ENCODE data around the gene C11orf54.
A peak's percentile ranks its signal among the peaks of the same experiment; 100 is the strongest.

Gene C11orf54

DNA sequence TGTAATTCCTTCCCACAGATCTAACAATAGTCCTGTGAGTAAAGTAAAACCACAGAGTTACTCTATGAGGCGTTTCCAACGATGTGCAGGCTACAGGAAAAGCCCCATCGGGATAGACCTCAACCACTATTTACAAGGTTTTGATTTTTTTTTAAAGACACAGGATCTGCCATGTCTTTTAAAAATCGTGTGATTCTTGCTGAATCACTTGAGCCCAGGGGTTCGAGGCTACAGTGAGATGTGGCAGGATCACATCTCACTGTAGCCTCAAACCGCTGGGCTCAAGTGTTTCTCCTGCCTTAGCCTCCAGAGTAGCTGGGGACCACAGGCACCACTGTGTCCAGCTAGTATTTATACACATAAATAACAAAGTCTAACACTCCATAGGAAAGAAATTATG is 8.0 kb upstream of the C11orf54 start:
- H3K4me3 ChIP-seq (replicated peaks in 1 of 2; ENCODE audit: low read depth in 2 of 2, low read length in 2 of 2), result no peak overlapping the region
- no peak for DNase-seq (ENCODE audit: low read depth in 2 of 2)
- TF ChIP-seq, protein P1, sequence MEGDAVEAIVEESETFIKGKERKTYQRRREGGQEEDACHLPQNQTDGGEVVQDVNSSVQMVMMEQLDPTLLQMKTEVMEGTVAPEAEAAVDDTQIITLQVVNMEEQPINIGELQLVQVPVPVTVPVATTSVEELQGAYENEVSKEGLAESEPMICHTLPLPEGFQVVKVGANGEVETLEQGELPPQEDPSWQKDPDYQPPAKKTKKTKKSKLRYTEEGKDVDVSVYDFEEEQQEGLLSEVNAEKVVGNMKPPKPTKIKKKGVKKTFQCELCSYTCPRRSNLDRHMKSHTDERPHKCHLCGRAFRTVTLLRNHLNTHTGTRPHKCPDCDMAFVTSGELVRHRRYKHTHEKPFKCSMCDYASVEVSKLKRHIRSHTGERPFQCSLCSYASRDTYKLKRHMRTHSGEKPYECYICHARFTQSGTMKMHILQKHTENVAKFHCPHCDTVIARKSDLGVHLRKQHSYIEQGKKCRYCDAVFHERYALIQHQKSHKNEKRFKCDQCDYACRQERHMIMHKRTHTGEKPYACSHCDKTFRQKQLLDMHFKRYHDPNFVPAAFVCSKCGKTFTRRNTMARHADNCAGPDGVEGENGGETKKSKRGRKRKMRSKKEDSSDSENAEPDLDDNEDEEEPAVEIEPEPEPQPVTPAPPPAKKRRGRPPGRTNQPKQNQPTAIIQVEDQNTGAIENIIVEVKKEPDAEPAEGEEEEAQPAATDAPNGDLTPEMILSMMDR (IDR thresholded peaks at IDR 0.05; ENCODE audit: low read depth, low read length), result no peak

DNA sequence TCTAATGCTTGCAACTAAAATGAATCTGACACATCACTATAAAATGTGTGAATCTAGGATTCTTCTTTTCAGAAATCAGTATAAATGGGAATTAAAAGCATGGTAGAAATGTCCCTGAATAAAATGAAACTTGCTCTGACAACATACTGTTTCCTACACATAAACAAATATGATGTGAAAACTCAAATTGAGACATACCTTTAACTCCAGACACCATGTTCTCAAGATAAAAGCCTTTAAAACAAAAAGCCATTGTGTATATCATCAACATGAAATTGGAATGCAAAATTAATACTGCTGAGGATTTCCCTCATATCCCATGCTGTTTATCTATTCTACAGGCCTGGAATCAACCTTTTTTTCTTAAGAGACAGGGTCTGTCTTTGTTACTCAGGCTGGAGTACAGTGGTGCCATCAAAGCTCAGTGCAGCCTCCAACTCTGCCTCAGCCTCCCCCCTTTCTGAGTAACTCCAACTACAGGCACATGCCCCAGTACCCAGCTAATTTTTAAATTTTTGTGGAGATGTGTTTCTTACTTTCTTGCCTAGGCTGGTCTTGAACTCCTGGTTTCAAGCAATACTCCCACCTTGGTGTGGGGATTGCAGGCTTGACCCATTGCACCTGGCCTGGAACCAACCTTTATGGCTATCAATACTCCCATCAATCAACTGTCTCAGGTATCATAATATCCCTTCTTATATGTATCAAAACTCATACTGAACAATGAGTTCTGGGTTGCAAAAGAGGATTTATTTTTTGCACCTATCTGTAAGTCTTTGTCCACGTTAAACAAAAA is 6.8 kb upstream of the C11orf54 start:
- no peak for DNase-seq (ENCODE audit: low read depth in 2 of 2)
- TF ChIP-seq, protein P1 (IDR thresholded peaks at IDR 0.05; ENCODE audit: low read depth, low read length), result no peak
- no peak overlapping the region for H3K4me3 ChIP-seq (replicated peaks in 1 of 2; ENCODE audit: low read depth in 2 of 2, low read length in 2 of 2)

DNA sequence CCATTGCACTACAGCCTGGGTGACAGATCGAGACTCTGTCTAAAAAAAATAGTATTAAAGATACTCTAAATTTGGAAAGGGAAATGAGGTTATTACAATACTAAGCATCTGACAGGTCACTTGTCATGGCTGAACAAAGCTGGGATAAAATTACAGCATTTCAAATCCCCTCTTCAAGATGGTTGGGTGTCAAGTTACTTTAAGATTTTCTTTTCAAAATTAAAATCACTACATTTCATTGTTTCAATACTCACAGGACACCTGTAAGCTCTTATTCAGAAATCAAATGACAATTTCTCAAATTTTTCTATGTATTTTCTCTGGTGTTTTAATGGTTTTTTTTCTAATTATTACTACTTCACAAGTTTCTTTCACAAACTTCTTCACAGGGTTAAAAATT is 5.8 kb upstream of the C11orf54 start:
- TF ChIP-seq, protein P1 (IDR thresholded peaks at IDR 0.05; ENCODE audit: low read depth, low read length), result no peak
- DNase-seq (ENCODE audit: low read depth in 2 of 2), result no peak
- H3K4me3 ChIP-seq (replicated peaks in 1 of 2; ENCODE audit: low read depth in 2 of 2, low read length in 2 of 2), result no peak overlapping the region

DNA sequence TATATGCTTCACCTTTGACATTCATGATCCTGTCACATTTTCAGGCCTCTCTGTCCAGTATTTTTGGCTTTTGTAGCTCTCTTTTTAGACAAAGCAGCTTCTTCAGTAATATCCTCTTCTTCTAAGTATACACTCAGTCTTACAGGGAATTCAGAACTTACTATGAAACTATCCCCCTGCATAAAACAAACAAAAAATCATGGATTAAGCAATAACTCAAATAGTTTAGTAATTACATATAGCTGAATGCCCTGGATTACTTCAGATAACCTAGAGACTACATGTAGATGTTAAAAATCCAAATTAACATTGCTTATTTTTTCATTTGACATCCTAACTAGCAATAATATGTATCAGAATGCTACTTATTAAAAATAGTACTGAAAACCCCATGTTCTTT is 5.3 kb upstream of the C11orf54 start:
- TF ChIP-seq, protein P1 (IDR thresholded peaks at IDR 0.05; ENCODE audit: low read depth, low read length), result no peak
- no peak overlapping the region for H3K4me3 ChIP-seq (replicated peaks in 1 of 2; ENCODE audit: low read depth in 2 of 2, low read length in 2 of 2)
- DNase-seq (ENCODE audit: low read depth in 2 of 2), result peak in 1 of 2 donors; percentile 44

DNA sequence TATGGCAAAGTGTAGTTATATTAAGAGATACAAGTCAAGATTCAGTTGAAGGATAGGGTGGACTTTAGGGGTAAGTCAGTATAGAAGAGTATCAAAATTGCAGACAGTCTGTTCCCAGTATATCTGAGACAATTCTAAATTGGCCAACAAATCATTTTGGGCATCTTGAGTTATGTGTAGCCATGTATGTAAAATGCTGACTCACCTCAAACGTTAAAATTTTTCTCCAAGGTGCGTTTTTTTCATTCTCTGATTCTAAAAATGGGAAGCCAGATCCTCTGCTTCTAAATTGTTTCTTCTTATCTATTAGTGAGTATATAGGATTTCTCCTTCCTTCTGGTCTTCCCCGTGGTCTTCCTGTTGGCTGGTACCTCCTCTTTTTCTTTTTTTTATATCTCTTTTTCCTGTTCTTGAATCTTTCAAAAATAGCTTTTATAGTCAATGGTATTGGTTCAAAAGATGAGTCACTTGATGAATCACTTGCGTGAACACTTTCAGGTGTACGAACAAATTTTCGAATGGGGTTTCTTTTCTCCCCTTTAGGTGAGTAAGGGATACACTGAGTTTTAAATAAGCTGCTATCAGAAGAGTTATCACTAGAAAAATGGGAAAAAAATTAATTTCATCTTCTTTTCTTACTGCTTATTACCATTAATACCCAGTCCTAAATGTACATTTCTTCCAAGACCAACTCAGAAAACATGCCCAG is 3.4 kb upstream of the C11orf54 start:
- TF ChIP-seq, protein P1 (IDR thresholded peaks at IDR 0.05; ENCODE audit: low read depth, low read length), result no peak
- peak overlapping the region in 1 of 2 donors; percentile 89 for H3K4me3 ChIP-seq (replicated peaks in 1 of 2; ENCODE audit: low read depth in 2 of 2, low read length in 2 of 2)
- DNase-seq (ENCODE audit: low read depth in 2 of 2), result peak in 1 of 2 donors; percentile 44

DNA sequence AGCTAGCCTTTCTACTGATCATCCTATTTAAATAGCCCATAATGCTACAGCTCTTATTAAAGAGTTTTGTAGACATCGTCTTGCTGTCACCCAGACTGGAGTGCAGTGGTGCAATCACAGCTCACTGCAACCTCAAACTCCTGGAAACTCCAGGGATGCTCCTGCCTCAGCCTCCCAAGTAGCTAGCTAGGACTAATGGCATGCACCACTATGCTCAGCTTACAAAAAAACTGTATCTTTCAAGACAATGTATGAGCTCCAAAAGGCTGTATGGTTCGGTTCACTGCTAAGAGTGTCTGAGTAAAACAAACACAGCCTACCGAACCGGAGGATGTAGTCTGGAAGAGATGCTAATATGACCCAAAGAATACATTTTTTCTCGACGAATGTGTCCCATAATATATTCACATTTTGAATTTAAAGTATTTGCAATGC is 2.8 kb upstream of the C11orf54 start:
- peak in 1 of 2 donors; percentile 32 for DNase-seq (ENCODE audit: low read depth in 2 of 2)
- H3K4me3 ChIP-seq (replicated peaks in 1 of 2; ENCODE audit: low read depth in 2 of 2, low read length in 2 of 2), result peak overlapping the region; percentile 89 to 95

More for the DNA sequence above, 2.8 kb upstream of the C11orf54 start:
- TF ChIP-seq, protein P1 (IDR thresholded peaks at IDR 0.05; ENCODE audit: low read depth, low read length), result no peak

All from cardiac fibroblast (primary cell).